ENCODE measurements around the gene ALOX12B.

DNA sequence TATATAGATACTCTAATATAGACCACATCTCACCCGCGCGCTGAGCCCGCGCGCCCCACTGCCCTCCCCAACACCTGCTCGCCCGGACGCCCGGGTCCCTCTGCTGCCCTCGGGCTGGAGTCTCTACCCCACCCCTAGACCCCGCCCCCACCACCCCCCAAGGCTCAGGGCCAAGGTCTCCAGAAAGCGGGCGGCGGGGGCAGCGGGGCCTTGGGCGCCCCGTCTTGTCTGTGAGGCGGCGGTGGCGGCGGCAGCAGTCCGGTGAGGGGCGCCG is 33.8 kb upstream of the ALOX12B start:
- TF ChIP-seq, protein P1, sequence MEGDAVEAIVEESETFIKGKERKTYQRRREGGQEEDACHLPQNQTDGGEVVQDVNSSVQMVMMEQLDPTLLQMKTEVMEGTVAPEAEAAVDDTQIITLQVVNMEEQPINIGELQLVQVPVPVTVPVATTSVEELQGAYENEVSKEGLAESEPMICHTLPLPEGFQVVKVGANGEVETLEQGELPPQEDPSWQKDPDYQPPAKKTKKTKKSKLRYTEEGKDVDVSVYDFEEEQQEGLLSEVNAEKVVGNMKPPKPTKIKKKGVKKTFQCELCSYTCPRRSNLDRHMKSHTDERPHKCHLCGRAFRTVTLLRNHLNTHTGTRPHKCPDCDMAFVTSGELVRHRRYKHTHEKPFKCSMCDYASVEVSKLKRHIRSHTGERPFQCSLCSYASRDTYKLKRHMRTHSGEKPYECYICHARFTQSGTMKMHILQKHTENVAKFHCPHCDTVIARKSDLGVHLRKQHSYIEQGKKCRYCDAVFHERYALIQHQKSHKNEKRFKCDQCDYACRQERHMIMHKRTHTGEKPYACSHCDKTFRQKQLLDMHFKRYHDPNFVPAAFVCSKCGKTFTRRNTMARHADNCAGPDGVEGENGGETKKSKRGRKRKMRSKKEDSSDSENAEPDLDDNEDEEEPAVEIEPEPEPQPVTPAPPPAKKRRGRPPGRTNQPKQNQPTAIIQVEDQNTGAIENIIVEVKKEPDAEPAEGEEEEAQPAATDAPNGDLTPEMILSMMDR (IDR thresholded peaks at IDR 0.05): no peak
- no peak for TF ChIP-seq POLR2A (IDR thresholded peaks at IDR 0.05)
